ENCODE results near the gene CDK13. TPM values are rescaled to one million over a fixed set of nuclear protein-coding genes. Genes with fewer than 3 reads are reported as not detected.
"Not testable (repeated sequence)": the region's sequence is repeated elsewhere in the genome, so short reads cannot be mapped to it uniquely, and the experiment has no call there.

CDK13 gene
- total RNA-seq, 2 donors from 2014 or later: 34.7 to 37.7 TPM

DNA sequence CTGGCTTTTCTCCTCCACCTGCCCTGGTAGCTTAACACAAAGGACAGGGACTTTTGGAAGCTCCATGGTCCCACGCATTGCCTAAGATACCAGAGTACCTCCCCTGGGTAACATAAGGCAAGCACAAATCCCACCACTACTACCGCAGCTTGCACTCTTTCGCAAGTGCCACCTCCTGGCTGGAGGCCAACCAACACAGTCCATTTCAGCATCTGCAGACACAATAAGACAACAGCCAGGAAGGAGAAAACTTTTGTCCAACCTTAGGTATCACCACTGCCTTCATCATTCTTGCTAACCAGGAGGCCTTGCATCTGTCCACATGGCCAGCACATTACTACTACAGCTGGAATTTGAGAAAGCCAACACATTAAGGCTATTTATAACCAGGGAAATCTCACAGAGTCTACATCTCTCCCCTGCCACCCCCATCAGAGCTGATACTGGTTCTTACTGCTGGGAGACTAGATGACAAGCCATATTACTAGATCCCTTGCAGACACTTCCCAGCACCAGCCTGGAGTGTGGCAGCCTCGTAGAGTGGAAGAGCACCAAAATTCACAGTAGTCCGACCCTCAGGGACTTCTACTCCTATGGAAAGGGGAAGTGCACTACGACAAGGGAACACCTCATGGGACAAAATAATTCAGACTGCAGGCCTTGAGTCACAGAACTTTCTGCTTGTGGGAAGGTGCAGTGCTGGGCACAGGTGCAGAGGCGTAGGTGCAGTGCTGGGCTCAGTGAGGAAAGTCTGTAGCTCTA is 39.8 kb upstream of the CDK13 start:
- Histone ChIP-seq H3K36me3 (no peaks in the 10 kb centered on the region), H3K4me1 (no peaks in the 10 kb centered on the region), H3K4me3 (no peak overlapping the region), H3K27me3 (no peaks in the 10 kb centered on the region), H3K27ac (no peak overlapping the region), H3K9me3 (peaks cover 0 to 20% of the 10 kb centered on the region in 2 donors)
- DNase-seq (ENCODE audit: low spot score): no peak
- TF ChIP-seq, protein P1, sequence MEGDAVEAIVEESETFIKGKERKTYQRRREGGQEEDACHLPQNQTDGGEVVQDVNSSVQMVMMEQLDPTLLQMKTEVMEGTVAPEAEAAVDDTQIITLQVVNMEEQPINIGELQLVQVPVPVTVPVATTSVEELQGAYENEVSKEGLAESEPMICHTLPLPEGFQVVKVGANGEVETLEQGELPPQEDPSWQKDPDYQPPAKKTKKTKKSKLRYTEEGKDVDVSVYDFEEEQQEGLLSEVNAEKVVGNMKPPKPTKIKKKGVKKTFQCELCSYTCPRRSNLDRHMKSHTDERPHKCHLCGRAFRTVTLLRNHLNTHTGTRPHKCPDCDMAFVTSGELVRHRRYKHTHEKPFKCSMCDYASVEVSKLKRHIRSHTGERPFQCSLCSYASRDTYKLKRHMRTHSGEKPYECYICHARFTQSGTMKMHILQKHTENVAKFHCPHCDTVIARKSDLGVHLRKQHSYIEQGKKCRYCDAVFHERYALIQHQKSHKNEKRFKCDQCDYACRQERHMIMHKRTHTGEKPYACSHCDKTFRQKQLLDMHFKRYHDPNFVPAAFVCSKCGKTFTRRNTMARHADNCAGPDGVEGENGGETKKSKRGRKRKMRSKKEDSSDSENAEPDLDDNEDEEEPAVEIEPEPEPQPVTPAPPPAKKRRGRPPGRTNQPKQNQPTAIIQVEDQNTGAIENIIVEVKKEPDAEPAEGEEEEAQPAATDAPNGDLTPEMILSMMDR (IDR thresholded peaks at IDR 0.05): no peak

- Histone ChIP-seq H3K27me3 (no peaks in the 10 kb centered on the region), H3K4me1 (no peaks in the 10 kb centered on the region), H3K36me3 (no peaks in the 10 kb centered on the region), H3K27ac (no peak overlapping the region), H3K9me3 (peaks cover 0 to 20% of the 10 kb centered on the region in 2 donors), H3K4me3 (no peak overlapping the region)
- no peak for DNase-seq (ENCODE audit: low spot score)
- TF ChIP-seq, protein P1 (IDR thresholded peaks at IDR 0.05): no peak
These were observed 38.9 kb upstream of the CDK13 start for GRCh38 chr7:39911167-39911566.

GRCh38 chr7:39915847-39916246 is 34.2 kb upstream of the CDK13 start:
- H3K4me1 ChIP-seq; H3K4me3 ChIP-seq; H3K36me3 ChIP-seq; H3K9me3 ChIP-seq; H3K27ac ChIP-seq; H3K27me3 ChIP-seq; DNase-seq (ENCODE audit: low spot score): not testable (repeated sequence)

DNA sequence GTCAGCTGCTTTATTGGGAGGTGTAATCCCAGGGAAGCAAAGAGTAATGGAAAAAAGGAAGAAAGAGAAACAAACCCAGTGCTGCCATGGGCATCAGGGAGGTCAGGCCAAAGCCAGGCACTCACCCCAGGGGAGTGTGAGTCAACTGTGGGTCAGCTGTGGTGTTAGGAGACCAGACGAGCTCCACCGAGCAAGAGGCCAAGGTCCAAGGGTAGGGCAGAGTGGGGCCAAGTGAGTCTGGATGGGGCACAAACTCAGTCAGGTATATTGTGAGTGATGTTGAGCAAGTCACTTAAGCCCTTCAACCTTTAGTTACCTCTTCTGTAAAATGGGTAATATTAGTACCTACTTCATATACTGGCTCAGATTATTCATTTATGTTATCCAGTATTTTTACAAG is 30.4 kb upstream of the CDK13 start:
- no peak overlapping the region for H3K27ac ChIP-seq
- DNase-seq (ENCODE audit: low spot score): no peak
- H3K4me3 ChIP-seq: no peak overlapping the region
- H3K9me3 ChIP-seq: no peaks in the 10 kb centered on the region
- no peaks in the 10 kb centered on the region for H3K27me3 ChIP-seq
- H3K4me1 ChIP-seq: no peaks in the 10 kb centered on the region
- TF ChIP-seq, protein P1 (IDR thresholded peaks at IDR 0.05): no peak
- H3K36me3 ChIP-seq: no peaks in the 10 kb centered on the region

DNA sequence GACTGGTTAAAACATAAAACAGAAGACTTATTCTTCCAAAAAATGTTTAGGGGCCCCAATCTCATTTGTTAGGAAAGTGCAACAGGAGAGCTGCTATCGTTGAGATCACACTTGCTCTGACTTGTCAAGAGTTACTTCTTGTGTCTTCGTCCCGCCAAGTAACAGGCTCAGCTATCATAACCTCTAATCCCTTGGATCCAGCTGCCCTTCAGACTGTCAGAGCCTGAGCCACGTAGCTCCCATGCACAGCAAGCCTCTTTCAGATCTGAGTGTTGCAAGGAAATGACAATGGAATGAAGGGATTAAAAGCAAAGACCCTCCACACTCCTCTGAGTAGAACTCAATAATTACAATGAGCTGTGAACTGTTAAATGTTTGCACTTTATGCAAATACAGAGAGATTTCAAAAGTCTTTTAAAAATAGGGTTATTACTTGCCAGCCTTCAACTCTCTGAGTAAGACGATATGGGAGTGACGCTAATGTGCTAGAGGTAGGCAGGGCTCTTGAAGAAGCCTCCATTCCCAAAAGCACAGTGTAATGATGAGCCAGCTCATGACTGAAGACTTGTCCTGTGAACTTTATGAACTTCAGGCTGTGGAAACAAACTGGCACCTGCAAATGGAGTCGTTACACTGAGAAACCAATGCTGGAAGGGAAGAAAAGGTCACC is 28.4 kb upstream of the CDK13 start:
- Histone ChIP-seq H3K27me3 (no peaks in the 10 kb centered on the region), H3K4me1 (no peaks in the 10 kb centered on the region), H3K36me3 (no peaks in the 10 kb centered on the region), H3K9me3 (no peaks in the 10 kb centered on the region), H3K27ac (no peak overlapping the region), H3K4me3 (no peak overlapping the region)
- TF ChIP-seq, protein P1 (IDR thresholded peaks at IDR 0.05): no peak
- DNase-seq (ENCODE audit: low spot score): no peak

DNA sequence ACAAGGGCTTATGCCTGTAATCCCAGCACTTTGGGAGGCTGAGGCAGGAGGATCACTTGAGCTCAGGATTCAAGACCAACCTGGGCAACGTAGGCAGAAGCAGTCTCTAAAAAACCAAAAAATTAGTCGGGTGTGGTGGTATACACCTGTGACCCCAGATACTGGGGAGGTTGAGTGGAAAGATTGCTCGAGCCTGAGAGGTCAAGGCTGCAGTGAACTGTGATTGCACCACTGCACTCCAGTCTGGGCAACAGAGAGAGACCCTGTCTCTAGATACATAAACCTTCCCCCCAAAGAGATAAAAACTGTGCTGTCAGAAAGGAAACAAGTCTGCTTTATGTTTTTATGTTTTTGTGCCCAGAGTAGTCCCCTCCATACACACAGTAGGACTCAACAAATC is 27.5 kb upstream of the CDK13 start:
- Histone ChIP-seq H3K4me1 (no peaks in the 10 kb centered on the region), H3K36me3 (no peaks in the 10 kb centered on the region), H3K27ac (no peak overlapping the region), H3K9me3 (no peaks in the 10 kb centered on the region), H3K27me3 (no peaks in the 10 kb centered on the region), H3K4me3 (no peak overlapping the region)
- TF ChIP-seq, protein P1 (IDR thresholded peaks at IDR 0.05): no peak
- DNase-seq (ENCODE audit: low spot score): no peak
